H1 (cell line): ENCODE results near the gene CEBPZ. TPM values are rescaled to one million over a fixed set of nuclear protein-coding genes. Genes with fewer than 3 reads are reported as not detected.
A peak's percentile ranks its signal among the peaks of the same experiment; 100 is the strongest.

Experiments
- CTCF ChIA-PET: fragments of 300-600 bp; sonication (Branson Sonifier 250); formaldehyde crosslinking; loops from one replicate; lab custom pipeline; 2021; ENCODE audit not compliant: partially characterized antibody; lab: Charles Lee
- POLR2A ChIA-PET: fragments of 300-600 bp; sonication (Branson Sonifier 250); formaldehyde crosslinking; loops from one replicate; lab custom pipeline; 2021; ENCODE audit warnings: inconsistent platforms; ENCODE audit not compliant: partially characterized antibody; lab: Charles Lee
- DNase-seq, 2 experiments: peaks; one replicate each; pipeline versions ENCODE4 v3.0.0 to v3.0.0-alpha.2; 2010 to 2022; ENCODE audit warnings: low spot score in 2 of 2, low read depth in 1 of 2, mixed read lengths in 1 of 2
- FAIRE-seq: peaks from 2 replicates; lab custom pipeline; 2011; peaks lifted over from hg19 to GRCh38; lab: Jason Lieb, UNC
- H2AFZ ChIP-seq: 2 replicates; pipeline ENCODE4 v1.8.1; 2012; ENCODE audit warnings: low read length, inconsistent platforms
- H2AK5ac ChIP-seq: 2 replicates; pipeline ENCODE4 v1.6.1; 2013; ENCODE audit warnings: low read depth, low read length
- H2BK120ac ChIP-seq: replicated peaks from 2 replicates; pipeline ENCODE3; 2013; ENCODE audit warnings: low read depth, low read length, inconsistent platforms
- H2BK12ac ChIP-seq: 2 replicates; pipeline ENCODE4 v1.6.1; 2013; ENCODE audit warnings: low read depth, low read length
- H2BK15ac ChIP-seq: 2 replicates; pipeline ENCODE4 v1.6.1; 2013; ENCODE audit warnings: low read length
- H2BK20ac ChIP-seq: 2 replicates; pipeline ENCODE4 v1.6.1; 2013; ENCODE audit warnings: low read length
- H2BK5ac ChIP-seq: 2 replicates; pipeline ENCODE4 v1.6.1; 2013; ENCODE audit warnings: low read depth, low read length
- H3K14ac ChIP-seq: 2 replicates; pipeline ENCODE4 v1.6.1; 2013; ENCODE audit warnings: inconsistent platforms; ENCODE audit not compliant: insufficient read length
- H3K18ac ChIP-seq: 2 replicates; pipeline ENCODE4 v1.6.1; 2013; ENCODE audit warnings: low read length; ENCODE audit errors: extremely low read depth
- H3K23ac ChIP-seq: 2 replicates; pipeline ENCODE4 v1.6.1; 2013; ENCODE audit warnings: inconsistent platforms; ENCODE audit not compliant: insufficient read length
- H3K23me2 ChIP-seq: 2 replicates; pipeline ENCODE4 v1.6.1; 2013; ENCODE audit warnings: low read depth, low read length
- H3K27ac ChIP-seq: 2 replicates; pipeline ENCODE4 v1.6.1; 2011; ENCODE audit warnings: low read depth, low read length, inconsistent platforms
- H3K27me3 ChIP-seq, 4 experiments: replicated peaks in 1 of 4; 1 replicate in 1 of 4; 2 replicates in 3 of 4; pipeline versions ENCODE4 v1.6.1 to v1.8.1; 2011 to 2013; ENCODE audit warnings: low read length in 3 of 4, mild to moderate bottlenecking in 3 of 4, inconsistent platforms in 2 of 4, mixed read lengths in 2 of 4, moderate library complexity in 1 of 4; ENCODE audit not compliant: control insufficient read depth in 3 of 4, insufficient read depth in 3 of 4; ENCODE audit errors: extremely low read depth in 1 of 4
- H3K36me3 ChIP-seq, 4 experiments: 2 replicates each; pipeline versions ENCODE4 v1.6.1 to v1.8.1; 2011 to 2013; ENCODE audit warnings: mild to moderate bottlenecking in 4 of 4, low read length in 3 of 4, moderate library complexity in 2 of 4, control low read depth in 1 of 4, inconsistent platforms in 1 of 4; ENCODE audit not compliant: insufficient read depth in 4 of 4, control insufficient read depth in 2 of 4
- H3K4ac ChIP-seq: replicated peaks from 2 replicates; pipeline ENCODE3; 2013; ENCODE audit warnings: low read length, low read depth, mixed read lengths, inconsistent platforms; ENCODE audit not compliant: insufficient read length
- H3K4me1 ChIP-seq, 4 experiments: replicated peaks in 1 of 4; 1 replicate in 1 of 4; 2 replicates in 3 of 4; pipeline versions ENCODE4 v1.6.1 to v1.8.1; 2011 to 2013; ENCODE audit warnings: low read length in 3 of 4, inconsistent platforms in 2 of 4, mixed read lengths in 1 of 4; ENCODE audit not compliant: insufficient read depth in 4 of 4, control insufficient read depth in 3 of 4
- H3K4me2 ChIP-seq, 2 experiments: 2 replicates each; pipeline versions ENCODE4 v1.6.1 to v1.8.1; 2011 to 2013; ENCODE audit warnings: low read depth in 2 of 2, low read length in 2 of 2, control low read depth in 1 of 2, inconsistent platforms in 1 of 2, mild to moderate bottlenecking in 1 of 2; ENCODE audit not compliant: insufficient read depth in 1 of 2
- H3K4me3 ChIP-seq, 4 experiments: fragments of 200-600, 300-600 bp in 1 of 4; sonication (generic), shearing (Covaris generic), sonication (Bioruptor Twin) in 1 of 4; 2 replicates each; pipeline versions ENCODE4 v1.5.1 to v1.8.1; 2011 to 2016; ENCODE audit warnings: low read length in 4 of 4, low read depth in 3 of 4, control low read depth in 2 of 4, inconsistent platforms in 2 of 4, mild to moderate bottlenecking in 2 of 4, mixed read lengths in 1 of 4, moderate library complexity in 1 of 4; ENCODE audit not compliant: insufficient read depth in 2 of 4; ENCODE audit errors: extremely low read depth in 1 of 4
- H3K56ac ChIP-seq: replicated peaks from 2 replicates; pipeline ENCODE3; 2013; ENCODE audit warnings: low read depth, mild to moderate bottlenecking, mixed read lengths, low read length, inconsistent platforms; ENCODE audit not compliant: insufficient read length
- H3K79me1 ChIP-seq: 2 replicates; pipeline ENCODE4 v1.6.1; 2013; ENCODE audit warnings: low read depth, low read length, control low read depth
- H3K79me2 ChIP-seq, 2 experiments: 2 replicates each; pipeline versions ENCODE4 v1.6.1 to v1.8.1; 2012 to 2013; ENCODE audit warnings: low read length in 2 of 2, mild to moderate bottlenecking in 2 of 2, inconsistent platforms in 1 of 2; ENCODE audit not compliant: insufficient read depth in 2 of 2, control insufficient read depth in 1 of 2
- H3K9ac ChIP-seq, 4 experiments: replicated peaks in 1 of 4; 1 replicate in 1 of 4; 2 replicates in 3 of 4; pipeline versions ENCODE4 v1.6.1 to v1.8.1; 2011 to 2013; ENCODE audit warnings: low read depth in 3 of 4, low read length in 3 of 4, control low read depth in 2 of 4, mild to moderate bottlenecking in 2 of 4, moderate library complexity in 2 of 4, inconsistent platforms in 1 of 4; ENCODE audit errors: extremely low read depth in 1 of 4
- H3K9me3 ChIP-seq, 2 experiments: 2 replicates each; pipeline versions ENCODE4 v1.6.1 to v1.8.1; 2012 to 2013; ENCODE audit warnings: mild to moderate bottlenecking in 2 of 2, moderate library complexity in 2 of 2, control low read depth in 1 of 2, inconsistent platforms in 1 of 2, low read depth in 1 of 2, low read length in 1 of 2, mixed read lengths in 1 of 2; ENCODE audit not compliant: insufficient read depth in 2 of 2
- H4K20me1 ChIP-seq, 2 experiments: replicated peaks in 1 of 2; 2 replicates each; pipeline versions ENCODE3 to v1.8.1; 2011 to 2013; ENCODE audit warnings: inconsistent platforms in 2 of 2, low read length in 2 of 2, mild to moderate bottlenecking in 1 of 2; ENCODE audit not compliant: insufficient read depth in 2 of 2, control insufficient read depth in 1 of 2
- H4K5ac ChIP-seq: 2 replicates; pipeline ENCODE4 v1.6.1; 2013; ENCODE audit warnings: low read length, low read depth, mixed read lengths, inconsistent platforms; ENCODE audit not compliant: insufficient read length
- H4K8ac ChIP-seq: 2 replicates; pipeline ENCODE4 v1.8.0; 2013; ENCODE audit warnings: mild to moderate bottlenecking, moderate library complexity, low read length, inconsistent platforms; ENCODE audit not compliant: insufficient read depth; ENCODE audit errors: extremely low read depth
- H4K91ac ChIP-seq: replicated peaks from 2 replicates; pipeline ENCODE3; 2013; ENCODE audit warnings: low read length, mixed read lengths, inconsistent platforms; ENCODE audit not compliant: insufficient read length
- CREB1 ChIP-seq: IDR thresholded peaks from 2 replicates; pipeline ENCODE4 v1.6.1; 2012; ENCODE audit warnings: inconsistent platforms
- EP300 ChIP-seq, 2 experiments: IDR thresholded peaks; 1 replicate in 1 of 2; 2 replicates in 1 of 2; pipeline ENCODE4 v1.6.1; 2011 to 2012; ENCODE audit warnings: low read depth in 2 of 2, low read length in 2 of 2, mild to moderate bottlenecking in 2 of 2, borderline replicate concordance in 1 of 2, inconsistent platforms in 1 of 2, moderate library complexity in 1 of 2
- FOSL1 ChIP-seq: IDR thresholded peaks from 2 replicates; pipeline ENCODE4 v1.6.1; 2011; ENCODE audit warnings: mild to moderate bottlenecking, low read depth, low read length, moderate library complexity; ENCODE audit not compliant: insufficient read depth
- SP4 ChIP-seq: IDR thresholded peaks from 2 replicates; pipeline ENCODE4 v1.6.1; 2012; ENCODE audit warnings: low read length, inconsistent platforms
- WGBS, 2 experiments: shearing (Covaris generic) in 1 of 2; methylation state at CpG; one replicate each; pipeline versions ENCODE4 v1.1.6 to v1.1.7; 2013 to 2015; ENCODE audit warnings: low lambda C conversion rate in 2 of 2, mixed read lengths in 2 of 2, inconsistent platforms in 1 of 2, low coverage in 1 of 2, missing lambda C conversion rate in 1 of 2; ENCODE audit not compliant: insufficient replicate concordance in 2 of 2, insufficient coverage in 1 of 2, insufficient read length in 1 of 2; ENCODE audit errors: extremely low coverage in 1 of 2, missing lambda C conversion rate in 1 of 2; 5-methylcytosine and 5-hydroxymethylcytosine counted together
- polyA plus RNA-seq, 7 experiments: library from polyadenylated mRNA; depleted of rRNA in 3 of 7; stranded (reverse) in 5 of 7; unstranded in 2 of 7; fragments of >200 nt in 5 of 7; fragments of 200-250 nt in 2 of 7; gene quantifications; 1 replicate in 5 of 7; 2 replicates in 1 of 7; 4 replicates in 1 of 7; pipeline versions ENCODE4 v1.2.1 to v1.2.3, GENCODE V29; 2011 to 2013; ENCODE audit warnings: missing spikeins in 2 of 7, mixed read lengths in 2 of 7
- total RNA-seq: library from RNA; stranded (reverse); fragmentation: NEBNext Ultra II Directional; extraction: Animal tissue kit (Norgen Biotek cat#: 25700); gene quantifications from 2 replicates; pipeline ENCODE4 v1.2.1, GENCODE V29; 2021

The CEBPZ gene
- total and polyA plus RNA-seq, 2 of the 8 experiments (the other 6 are each of a cell fraction or from before 2014, with no cell fraction given), result 19.1 to 201 TPM

- Histone ChIP-seq H2BK5ac (no peak overlapping the region), H3K27me3 (no peaks in the 10 kb centered on the region), H2BK20ac (no peak overlapping the region), H3K18ac (peak overlapping the region; percentile 7; the same call in 1 of the 2 replicates), H3K4me2 (no peak overlapping the region), H2BK15ac (no peak overlapping the region), H3K23me2 (no peaks in the 10 kb centered on the region), H3K14ac (no peak overlapping the region), H3K4me3 (no peak overlapping the region), H4K91ac (no peak overlapping the region), H3K9me3 (no peaks in the 10 kb centered on the region), H3K36me3 (no peaks in the 10 kb centered on the region), H2AFZ (no peak overlapping the region), H2AK5ac (no peak overlapping the region), H3K23ac (no peak overlapping the region), H3K79me1 (no peaks in the 10 kb centered on the region), H3K9ac (no peak overlapping the region), H4K20me1 (no peaks in the 10 kb centered on the region), H2BK120ac (no peak overlapping the region), H3K4me1 (peaks cover 0 to 9% (median 3%) of the 10 kb centered on the region in 4 experiments; a peak in 3 of 7 replicates), H3K56ac (no peak overlapping the region), H4K8ac (no peak overlapping the region; the same call in 1 of the 2 replicates), H2BK12ac (no peak overlapping the region; the same call in 1 of the 2 replicates), H3K4ac (no peak overlapping the region), H3K27ac (no peak overlapping the region), H3K79me2 (no peaks in the 10 kb centered on the region), H4K5ac (no peak overlapping the region)
- WGBS, 2 experiments, result 89% methylated on average over 5 of the region's 5 CpGs; no CpG with 5 or more reads in 1 of the 2 experiments
- POLR2A ChIA-PET, result interaction anchor here (0.7 to 2.5 kb wide), 8 partner anchors 12 to 55 kb away, joined by 3 to 7 read pairs (median 4); partner anchors contain the start of gene CEBPZOS
- TF ChIP-seq CREB1 (no peak), EP300 (IDR thresholded peaks at IDR 0.05; ENCODE audit: borderline replicate concordance in 1 of 2, low read depth in 2 of 2, low read length in 2 of 2) (no peak), SP4 (no peak), FOSL1 (no peak)
- DNase-seq, result no peak
- CTCF ChIA-PET, result interaction anchor here (0.6 to 6.9 kb wide), 14 partner anchors 10 to 119 kb away, joined by 3 to 67 read pairs (median 5); partner anchors contain the start of genes CEBPZOS, NDUFAF7 and SULT6B1
- no peak for FAIRE-seq
Observed at GRCh38 chr2:37180640-37181039, 50.8 kb downstream of the CEBPZ start.
